ENCODE data around the gene LTN1.

- no peak for TF ChIP-seq RAD21 (IDR thresholded peaks at IDR 0.05; ENCODE audit: low read depth)
- TF ChIP-seq CTCF (IDR thresholded peaks at IDR 0.05 in 2 of 3, conservative IDR thresholded peaks at IDR 0.05 in 1 of 3; ENCODE audit: borderline replicate concordance in 1 of 3, insufficient read depth in 1 of 3, low read depth in 2 of 3, low read length in 2 of 3): no peak
- no peak for TF ChIP-seq REST (IDR thresholded peaks at IDR 0.05; ENCODE audit: low read depth)
- TF ChIP-seq POLR2AphosphoS5 (IDR thresholded peaks at IDR 0.05; ENCODE audit: low read depth, low read length): no peak
- TF ChIP-seq SP1 (IDR thresholded peaks at IDR 0.05; ENCODE audit: low read depth): no peak
- no peak for TF ChIP-seq POLR2A (IDR thresholded peaks at IDR 0.05; ENCODE audit: borderline replicate concordance, extremely low read depth, insufficient read depth, insufficient read length)
- no peak for TF ChIP-seq YY1 (IDR thresholded peaks at IDR 0.05; ENCODE audit: extremely low read depth, insufficient replicate concordance, low read depth, low read length)
- no peak for TF ChIP-seq TCF7L2 (IDR thresholded peaks at IDR 0.05; ENCODE audit: borderline replicate concordance, extremely low read depth, insufficient read depth, insufficient read length)
- TF ChIP-seq MAX (IDR thresholded peaks at IDR 0.05): no peak
- TF ChIP-seq JUND (IDR thresholded peaks at IDR 0.05): no peak
Observed at GRCh38 chr21:29017639-29018237, 25.1 kb upstream of the LTN1 start.

Measured in HCT116 (cell line).